Measurements from ENCODE around the gene GLCCI1. TPM values are rescaled to one million over a fixed set of nuclear protein-coding genes. Genes with fewer than 3 reads are reported as not detected.

Gene GLCCI1
- total and polyA plus RNA-seq, 4 donors = 1.4 to 5.9 (median 4.3) TPM

GRCh38 chr7:7972128-7972527 is 3.5 kb downstream of the GLCCI1 start:
- H3K36me3 ChIP-seq (ENCODE audit: control insufficient read depth in 4 of 4, insufficient read depth in 3 of 4, low read depth in 1 of 4, low read length in 3 of 4) = no peaks in the 10 kb centered on the region
- DNase-seq (ENCODE audit: low spot score) = no peak
- no peaks in the 10 kb centered on the region for H3K9me3 ChIP-seq (ENCODE audit: control insufficient read depth in 4 of 4, low read length in 3 of 4)
- H3K27ac ChIP-seq (ENCODE audit: low read depth in 1 of 2, low read length in 2 of 2) = no peak overlapping the region
- TF ChIP-seq SP1 (IDR thresholded peaks at IDR 0.05) = no peak
- TF ChIP-seq FOXA2 (IDR thresholded peaks at IDR 0.05) = no peak
- TF ChIP-seq YY1 (IDR thresholded peaks at IDR 0.05) = no peak
- no peak for TF ChIP-seq HNF4G (IDR thresholded peaks at IDR 0.05)
- no peak for TF ChIP-seq TAF1 (conservative IDR thresholded peaks at IDR 0.05)
- TF ChIP-seq GABPA (IDR thresholded peaks at IDR 0.05 in 1 of 2, conservative IDR thresholded peaks at IDR 0.05 in 1 of 2) = no peak
- no peak for TF ChIP-seq MAX (IDR thresholded peaks at IDR 0.05)
- no peak for TF ChIP-seq ZBTB33 (IDR thresholded peaks at IDR 0.05)
- TF ChIP-seq JUND (IDR thresholded peaks at IDR 0.05) = no peak
- no peak for TF ChIP-seq ATF3 (IDR thresholded peaks at IDR 0.05)
- no peak for TF ChIP-seq EGR1 (IDR thresholded peaks at IDR 0.05; ENCODE audit: low read depth in 2 of 2)
- no peak for TF ChIP-seq FOXA1 (IDR thresholded peaks at IDR 0.05)
- no peak for TF ChIP-seq RXRA (IDR thresholded peaks at IDR 0.05)
- no peak for TF ChIP-seq HNF4A (conservative IDR thresholded peaks at IDR 0.05)
- no peaks in the 10 kb centered on the region for H3K27me3 ChIP-seq (ENCODE audit: control insufficient read depth in 4 of 4, insufficient read depth in 4 of 4, low read length in 3 of 4)
- no peak overlapping the region for H3K4me3 ChIP-seq (ENCODE audit: low read depth in 1 of 3, low read length in 3 of 3)
- 75% methylated on average over 6 of the region's 6 CpGs for WGBS
- peaks cover 0 to 22% (median 8%) of the 10 kb centered on the region in 4 donors for H3K4me1 ChIP-seq (ENCODE audit: control insufficient read depth in 4 of 4, insufficient read depth in 4 of 4, low read length in 3 of 4)
- no peak overlapping the region for H3K9ac ChIP-seq (ENCODE audit: low read depth in 1 of 2, low read length in 2 of 2)

GRCh38 chr7:7972922-7973594 is 4.5 kb downstream of the GLCCI1 start:
- Histone ChIP-seq H3K27ac (ENCODE audit: low read depth in 1 of 2, low read length in 2 of 2) (no peak overlapping the region), H3K27me3 (ENCODE audit: control insufficient read depth in 4 of 4, insufficient read depth in 4 of 4, low read length in 3 of 4) (no peaks in the 10 kb centered on the region), H3K9me3 (ENCODE audit: control insufficient read depth in 4 of 4, low read length in 3 of 4) (no peaks in the 10 kb centered on the region), H3K9ac (ENCODE audit: low read depth in 1 of 2, low read length in 2 of 2) (no peak overlapping the region), H3K36me3 (ENCODE audit: control insufficient read depth in 4 of 4, insufficient read depth in 3 of 4, low read depth in 1 of 4, low read length in 3 of 4) (no peaks in the 10 kb centered on the region), H3K4me3 (ENCODE audit: low read depth in 1 of 3, low read length in 3 of 3) (no peak overlapping the region), H3K4me1 (ENCODE audit: control insufficient read depth in 4 of 4, insufficient read depth in 4 of 4, low read length in 3 of 4) (peaks cover 0 to 20% (median 7%) of the 10 kb centered on the region in 4 donors)
- 66% methylated on average over 2 of the region's 2 CpGs for WGBS
- TF ChIP-seq HNF4A (conservative IDR thresholded peaks at IDR 0.05) (no peak), YY1 (IDR thresholded peaks at IDR 0.05) (no peak), MAX (IDR thresholded peaks at IDR 0.05) (no peak), TAF1 (conservative IDR thresholded peaks at IDR 0.05) (no peak), JUND (IDR thresholded peaks at IDR 0.05) (no peak), NR2F2 (IDR thresholded peaks at IDR 0.05) (no peak), FOXA1 (IDR thresholded peaks at IDR 0.05) (no peak), REST (IDR thresholded peaks at IDR 0.05) (no peak), RAD21 (IDR thresholded peaks at IDR 0.05) (no peak), EGR1 (IDR thresholded peaks at IDR 0.05; ENCODE audit: low read depth in 2 of 2) (no peak), GABPA (IDR thresholded peaks at IDR 0.05 in 1 of 2, conservative IDR thresholded peaks at IDR 0.05 in 1 of 2) (no peak), SP1 (IDR thresholded peaks at IDR 0.05) (no peak), RXRA (IDR thresholded peaks at IDR 0.05) (no peak), FOXA2 (IDR thresholded peaks at IDR 0.05) (no peak), ZBTB33 (IDR thresholded peaks at IDR 0.05) (no peak), HNF4G (IDR thresholded peaks at IDR 0.05) (no peak), CTCF (IDR thresholded peaks at IDR 0.05; ENCODE audit: low read depth, low read length, missing input control) (no peak), ATF3 (IDR thresholded peaks at IDR 0.05) (no peak)
- DNase-seq (ENCODE audit: low spot score) = no peak

Data from liver (tissue), 9 donors.